Stimulated activated CD8-positive, alpha-beta memory T cell treated with anti-CD3 and anti-CD28 coated beads, Interleukin-2, amount 100 ng/mL, for 48 hours (primary cell): ENCODE data around the gene NHSL2.

Experiments
- DNase-seq, 2 donors: peaks; one replicate each; pipeline ENCODE4 v3.0.0-alpha.2; 2020; ENCODE audit warnings: low read depth in 2 of 2

NHSL2 gene

GRCh38 chrX:72107841-72108595 is 197.4 kb downstream of the NHSL2 start:
- DNase-seq, result no peak

DNA sequence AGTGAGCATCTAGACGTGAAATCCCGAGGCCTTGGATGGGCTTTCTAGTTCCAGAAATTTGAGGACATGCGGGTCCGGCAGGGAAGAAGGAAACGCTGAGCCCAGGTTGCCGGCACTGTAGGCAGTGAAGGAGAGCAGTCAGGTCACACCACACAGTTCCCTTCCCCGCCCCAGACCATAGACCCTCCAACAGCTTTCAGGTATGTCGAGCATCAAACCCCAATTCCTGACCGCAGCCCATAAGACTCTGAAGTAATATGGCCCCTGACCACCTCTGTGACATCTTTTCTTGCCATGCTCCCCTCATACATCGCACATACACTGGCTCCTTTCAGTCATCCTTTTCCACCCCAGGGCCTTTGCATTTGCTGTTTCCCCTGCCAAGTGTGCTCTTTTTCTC is 198.0 kb downstream of the NHSL2 start:
- no peak for DNase-seq

DNA sequence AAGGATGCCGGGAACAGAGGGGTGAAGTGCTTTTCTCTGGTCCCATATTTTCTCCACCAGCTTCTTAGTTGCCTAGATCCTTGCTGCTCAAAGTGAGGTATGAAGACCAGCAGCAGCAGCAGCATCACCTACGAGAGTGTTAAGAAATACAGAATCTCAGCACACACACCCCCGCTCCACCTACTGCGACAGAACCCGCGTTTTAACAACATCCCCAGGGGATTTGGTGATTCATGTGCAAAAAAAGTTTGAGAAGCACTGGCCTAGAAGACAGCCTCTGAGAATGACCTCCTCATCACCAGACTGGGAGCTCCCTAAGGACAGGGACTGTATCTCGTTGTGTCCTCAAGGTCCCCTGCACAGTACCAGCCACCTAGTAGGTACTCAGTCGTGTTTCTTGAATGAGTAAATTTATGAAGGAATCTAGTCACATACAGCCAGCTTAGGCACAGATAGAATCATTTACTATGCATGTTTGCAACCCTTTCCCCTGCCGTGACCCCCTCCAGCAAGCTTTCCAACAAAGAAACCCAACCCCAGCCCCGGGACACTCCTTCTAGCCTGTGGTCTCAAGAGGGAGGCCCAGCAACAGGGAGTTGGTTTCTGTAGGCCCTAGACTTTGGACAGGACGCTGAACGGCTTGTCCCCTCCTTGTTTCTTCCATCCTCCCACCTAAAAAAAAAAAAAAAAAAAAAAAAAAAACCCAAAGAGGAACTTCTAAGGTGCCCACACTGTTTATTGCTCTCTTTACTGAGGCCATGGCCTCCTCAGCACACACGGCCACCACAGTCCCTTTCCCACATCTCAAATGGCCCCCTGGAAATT is 199.6 kb downstream of the NHSL2 start:
- DNase-seq, result no peak

- no peak for DNase-seq
These were observed 200.4 kb downstream of the NHSL2 start for GRCh38 chrX:72110876-72111708.

DNA sequence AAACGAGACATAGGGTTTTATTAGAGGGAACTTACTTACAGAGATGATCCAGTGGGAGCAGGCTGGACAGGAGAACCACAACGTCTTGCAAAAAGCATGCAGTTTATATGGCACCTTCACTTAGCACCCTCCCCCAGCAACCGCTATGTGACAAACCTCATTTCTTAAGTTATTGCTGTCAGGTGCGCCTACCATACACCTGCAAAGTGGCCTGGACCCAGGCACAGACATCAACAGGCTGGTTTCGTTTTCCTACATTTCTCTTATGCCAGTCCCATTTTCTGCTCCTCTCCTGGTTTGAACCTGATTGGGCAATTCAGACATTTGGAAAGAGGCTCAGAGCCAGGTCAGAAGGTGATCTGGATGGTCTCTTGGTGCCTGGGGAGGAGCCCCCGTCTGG is 202.8 kb downstream of the NHSL2 start:
- no peak for DNase-seq

GRCh38 chrX:72114306-72114705 is 203.7 kb downstream of the NHSL2 start:
- no peak for DNase-seq

DNA sequence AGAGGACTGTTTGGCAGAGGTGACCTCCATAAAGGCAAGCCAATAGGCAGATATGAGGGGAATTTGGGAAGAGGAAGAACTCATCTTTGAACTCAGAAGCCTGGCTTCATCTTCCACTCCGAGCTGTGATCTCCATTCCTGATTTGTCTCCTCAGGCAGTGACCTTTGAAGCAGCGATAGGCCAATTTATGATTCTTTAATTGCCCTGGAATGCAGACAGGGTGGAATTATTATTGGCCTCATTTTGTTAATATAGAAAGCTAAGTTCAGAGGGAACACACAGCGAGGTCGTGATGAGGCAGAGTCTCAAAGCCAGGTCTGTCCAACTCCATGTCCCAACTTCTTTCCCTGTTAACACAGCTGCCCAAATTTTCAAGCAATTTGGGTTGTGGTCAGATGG is 204.2 kb downstream of the NHSL2 start:
- no peak for DNase-seq

DNA sequence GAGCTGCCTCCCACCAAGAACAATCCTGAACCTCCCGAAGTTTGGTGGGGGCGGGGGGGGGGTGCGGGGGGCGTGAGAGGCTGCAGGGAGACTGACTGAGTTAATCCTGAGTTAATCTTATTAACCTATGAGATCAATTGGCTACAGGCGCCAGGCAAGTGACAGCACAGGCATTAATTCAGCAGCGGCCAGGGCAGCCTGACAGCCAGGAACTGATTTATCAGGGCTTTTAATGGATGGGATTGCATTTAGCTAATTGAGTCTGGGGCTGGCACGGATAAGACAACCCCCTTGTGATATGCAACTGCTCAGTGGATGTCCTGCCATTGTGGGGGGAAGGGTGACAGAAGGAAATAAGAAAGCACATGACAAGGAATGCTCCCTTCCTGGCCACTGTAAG is 204.7 kb downstream of the NHSL2 start:
- DNase-seq, result no peak

- no peak for DNase-seq
These were observed 207.1 kb downstream of the NHSL2 start for GRCh38 chrX:72117636-72118210.

DNA sequence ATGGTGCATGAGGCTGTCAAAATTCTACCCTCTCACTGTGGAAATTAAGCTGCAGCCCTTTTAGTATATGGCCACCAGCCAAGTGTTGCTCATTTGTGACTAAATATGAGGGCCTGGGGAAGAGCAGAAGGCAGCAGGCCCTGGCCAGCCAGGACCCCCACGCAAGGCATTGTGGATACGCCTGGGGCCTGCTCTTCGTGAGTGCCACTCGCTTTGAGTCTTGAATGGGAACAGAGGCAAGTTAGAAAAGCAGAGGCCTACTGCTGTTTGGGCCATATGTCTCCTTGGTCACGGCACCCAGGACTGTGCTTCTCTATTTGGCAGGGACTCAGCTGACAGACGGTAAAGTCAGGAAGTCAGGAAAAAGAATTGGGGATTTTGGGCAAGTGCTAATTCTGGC is 210.2 kb downstream of the NHSL2 start:
- no peak for DNase-seq

GRCh38 chrX:72121383-72121782 is 210.7 kb downstream of the NHSL2 start:
- DNase-seq, result peak in 1 of 2 donors; percentile 24

DNA sequence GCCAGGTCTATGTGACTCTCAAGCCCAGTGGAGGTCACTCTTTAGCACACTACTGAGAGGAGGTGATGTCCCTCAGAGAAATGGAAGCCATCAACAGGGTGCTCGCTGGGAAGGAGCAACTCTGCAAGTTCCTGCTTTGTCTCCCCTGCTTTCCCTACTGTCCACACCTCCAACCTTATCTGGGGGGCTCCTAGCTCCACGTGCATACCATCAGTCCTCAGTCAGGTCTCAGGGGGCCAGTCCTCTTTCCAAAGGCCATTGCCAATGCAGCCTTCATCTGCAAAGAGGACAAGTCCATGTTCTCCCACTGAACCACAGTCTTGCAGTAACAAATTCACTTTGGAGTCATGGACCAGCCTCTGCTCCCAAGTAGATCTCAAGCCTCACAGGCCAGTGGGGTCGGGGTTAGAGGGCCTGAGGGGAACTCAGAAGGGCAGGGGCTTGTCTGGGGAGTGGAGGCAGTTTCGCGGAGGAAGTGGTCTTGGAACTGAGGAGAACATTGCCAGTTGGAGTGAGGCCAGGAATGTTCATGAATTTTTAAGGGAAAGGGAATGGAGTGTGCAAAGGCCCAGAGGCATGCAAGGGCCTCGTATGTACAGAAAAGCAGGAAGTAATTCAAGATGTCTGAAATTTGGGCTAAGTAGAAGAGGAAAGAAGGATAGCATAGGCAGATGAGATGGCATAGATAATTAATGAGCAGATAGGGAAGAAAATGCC is 212.1 kb downstream of the NHSL2 start:
- no peak for DNase-seq

DNA sequence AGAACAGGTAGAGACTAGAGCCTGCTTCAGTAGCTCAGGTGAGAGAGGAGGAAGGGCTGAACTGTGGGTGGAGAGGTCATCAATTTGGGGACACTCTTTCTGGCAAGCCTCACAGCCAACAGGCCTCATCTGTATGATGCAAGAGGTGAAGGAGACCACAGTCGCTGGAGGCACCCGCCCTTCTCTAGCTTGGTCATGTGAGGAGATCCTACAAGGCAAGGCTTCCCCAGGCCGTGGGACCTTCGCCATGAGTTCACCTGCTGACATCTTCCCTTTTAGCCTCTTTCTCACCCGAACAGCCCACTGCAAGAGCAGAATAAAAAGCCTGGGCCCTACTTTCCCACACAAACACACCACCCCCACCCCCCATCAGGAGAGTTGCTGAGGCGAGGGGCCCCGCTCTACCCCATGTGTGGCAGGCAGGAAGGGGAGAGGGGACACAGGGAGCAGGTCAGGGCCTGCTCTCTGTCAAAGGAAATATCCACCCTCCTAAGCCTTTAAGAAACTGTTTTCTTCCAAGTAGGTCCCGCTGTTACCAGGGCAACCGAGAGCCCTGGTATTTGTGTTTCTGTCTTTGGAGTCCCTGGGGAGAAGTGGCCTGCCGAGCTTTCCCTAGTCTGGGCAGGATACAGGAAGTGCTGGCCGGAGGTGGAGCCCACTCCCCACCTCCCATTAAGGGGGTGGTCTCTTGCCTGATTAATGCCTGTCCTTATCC is 213.0 kb downstream of the NHSL2 start:
- DNase-seq, result no peak

GRCh38 chrX:72124540-72125201 is 214.0 kb downstream of the NHSL2 start:
- DNase-seq, result no peak

DNA sequence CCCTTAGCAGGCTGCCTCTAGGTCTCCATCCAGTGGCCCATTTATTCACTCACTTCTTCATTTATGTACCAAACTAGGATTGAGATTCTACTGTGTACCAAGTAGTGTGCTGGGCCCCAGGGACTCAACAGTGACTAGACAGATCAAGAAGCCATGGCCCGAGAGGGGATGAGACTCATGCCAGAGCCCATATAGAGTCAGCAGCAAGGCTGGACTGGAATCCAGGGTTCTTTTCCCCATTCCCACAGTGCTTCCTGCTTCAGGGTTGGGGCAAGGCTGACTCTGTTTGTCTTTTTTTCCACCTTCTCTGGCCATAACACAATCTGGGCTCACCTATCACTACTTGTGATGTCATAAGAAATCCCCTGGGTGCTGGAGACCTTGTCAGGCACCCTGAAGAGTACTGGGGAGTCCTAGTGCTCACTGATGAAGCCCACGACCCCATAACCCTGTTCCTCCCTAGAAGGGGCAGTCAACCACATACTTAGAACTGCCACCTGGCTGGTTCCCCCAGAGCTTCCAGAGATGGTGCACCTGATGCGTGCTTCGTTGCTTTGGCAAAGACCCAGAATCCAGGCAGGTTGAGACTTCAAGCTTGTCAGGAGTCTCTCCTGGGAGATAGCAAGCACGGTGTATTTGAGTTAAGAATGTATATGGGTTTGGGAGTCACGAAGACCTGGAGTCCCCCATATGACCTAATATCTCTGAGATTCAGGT is 214.8 kb downstream of the NHSL2 start:
- no peak for DNase-seq

- no peak for DNase-seq
These were observed 215.4 kb downstream of the NHSL2 start for GRCh38 chrX:72126048-72126415.

DNA sequence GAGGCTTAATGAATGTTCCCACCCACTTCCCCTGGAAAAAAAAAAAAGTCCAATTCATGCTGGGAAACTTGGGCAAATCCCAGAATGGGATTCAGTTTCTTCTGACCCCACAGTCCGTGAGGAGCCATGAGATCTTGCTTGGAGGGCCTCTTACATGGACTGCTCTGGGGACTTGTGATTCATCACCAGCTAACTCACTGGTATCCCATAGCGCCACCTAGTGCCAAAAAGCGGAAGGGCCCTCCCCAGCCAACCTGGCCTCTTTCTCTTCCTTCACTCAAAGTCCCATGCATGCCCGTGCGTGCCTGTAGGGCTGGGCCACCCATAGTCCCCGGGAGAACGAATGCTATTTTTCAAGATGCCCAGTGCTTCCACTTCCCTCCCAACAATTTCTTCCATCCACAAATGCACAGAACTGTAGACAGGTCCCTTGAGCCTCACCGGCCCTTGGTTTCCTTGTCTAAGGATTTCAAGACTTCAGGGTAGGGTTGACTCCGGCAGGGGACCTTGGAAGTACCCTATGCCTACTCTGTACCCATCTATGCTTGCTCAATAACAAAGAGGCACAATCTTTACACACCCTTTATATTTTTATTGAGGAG is 216.0 kb downstream of the NHSL2 start:
- DNase-seq, result peak; percentile 68 to 73

DNA sequence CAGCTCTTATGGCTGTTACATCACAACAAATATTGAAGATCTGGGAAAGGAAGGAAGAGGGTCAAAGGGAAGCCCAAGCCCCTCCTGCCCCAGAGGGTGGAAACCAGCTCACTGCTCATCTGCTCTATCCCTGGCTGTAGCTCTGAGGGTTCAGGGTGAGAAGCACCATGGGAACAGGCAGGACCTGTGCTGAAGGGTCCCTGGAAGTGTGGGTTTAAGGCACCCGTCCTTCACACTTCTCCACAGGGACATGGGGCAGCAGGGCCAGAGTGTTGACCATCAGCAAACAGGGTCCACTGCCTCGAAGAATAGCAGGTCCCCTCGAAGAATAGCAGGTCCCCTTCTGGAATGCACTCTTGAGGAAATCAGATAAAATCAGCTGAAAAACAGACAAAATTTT is 216.7 kb downstream of the NHSL2 start:
- DNase-seq, result no peak

DNA sequence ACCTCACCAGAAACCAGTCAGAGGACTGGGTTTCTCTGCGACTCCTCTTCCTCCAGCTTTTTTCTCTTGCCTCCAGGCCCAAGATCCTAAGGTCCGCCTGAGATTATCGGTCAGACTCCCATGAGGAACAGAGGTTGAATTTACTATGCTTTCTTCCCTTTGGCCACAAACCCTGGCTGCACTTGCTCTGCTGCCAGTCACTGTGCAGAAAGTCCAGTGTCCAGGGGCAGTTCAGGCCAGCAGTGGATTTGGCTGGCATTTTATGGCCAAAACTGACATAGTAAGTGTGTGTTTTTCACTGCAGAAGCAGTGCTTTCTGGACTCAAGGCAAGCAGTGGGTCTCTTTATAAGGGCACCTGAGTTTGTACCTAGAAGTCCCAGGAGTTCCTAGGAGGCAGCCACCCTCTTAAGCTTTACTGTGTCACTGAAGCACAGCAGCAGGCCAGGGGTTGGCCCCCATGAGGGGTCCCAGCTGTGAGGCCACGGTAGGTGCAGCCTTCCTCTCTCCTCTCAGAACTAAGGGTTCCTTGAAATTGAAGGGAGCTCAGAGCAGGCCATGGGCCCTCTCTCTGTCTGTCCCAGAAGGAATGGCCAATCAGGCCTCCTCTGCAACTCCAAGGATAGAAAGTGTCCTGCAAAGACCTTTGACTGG is 217.7 kb downstream of the NHSL2 start:
- DNase-seq, result no peak
